Heart left ventricle (tissue), 16 donors: Measurements from ENCODE around the gene SMYD1. TPM values are rescaled to one million over a fixed set of nuclear protein-coding genes. Genes with fewer than 3 reads are reported as not detected.

Experiments used
- ATAC-seq, 4 donors: fragments of 200-7000 bp; cut with Tn5 transposase; one replicate each; pipeline ENCODE4 v1.9.1; 2020 to 2022; ENCODE audit warnings: moderate library complexity in 4 of 4, mild to moderate bottlenecking in 3 of 4, moderate number of reproducible peaks in 1 of 4
- DNase-seq, 5 donors: peaks; one replicate each; pipeline ENCODE4 v3.0.0-alpha.2; 2020
- H3K27ac ChIP-seq, 12 donors: fragments of 200-600 bp; sonication (generic) in 4 of 12; one replicate each; pipeline versions ENCODE4 v1.5.0 to v1.8.0; 2016 to 2022; ENCODE audit warnings: mild to moderate bottlenecking in 2 of 12
- H3K27me3 ChIP-seq, 9 donors: fragments of 200-600 bp; sonication (generic) in 2 of 9; one replicate each; pipeline versions ENCODE4 v1.5.1 to v1.8.0; 2016 to 2022; ENCODE audit warnings: mild to moderate bottlenecking in 3 of 9
- H3K36me3 ChIP-seq, 9 donors: fragments of 200-600 bp; sonication (generic) in 2 of 9; one replicate each; pipeline versions ENCODE4 v1.5.0 to v1.8.0; 2018 to 2022; ENCODE audit warnings: mild to moderate bottlenecking in 2 of 9
- H3K4me1 ChIP-seq, 12 donors: fragments of 200-600 bp; sonication (generic) in 4 of 12; one replicate each; pipeline versions ENCODE4 v1.5.0 to v1.8.0; 2016 to 2022; ENCODE audit warnings: mild to moderate bottlenecking in 3 of 12
- H3K4me3 ChIP-seq, 12 donors: fragments of 200-600 bp; sonication (generic) in 4 of 12; one replicate each; pipeline versions ENCODE4 v1.5.0 to v1.8.0; 2017 to 2022; ENCODE audit warnings: mild to moderate bottlenecking in 9 of 12, moderate library complexity in 4 of 12
- H3K9me3 ChIP-seq, 12 donors: fragments of 200-600 bp; sonication (generic) in 4 of 12; one replicate each; pipeline versions ENCODE4 v1.5.0 to v1.8.0; 2016 to 2022; ENCODE audit warnings: mild to moderate bottlenecking in 1 of 12
- POLR2A ChIP-seq, 2 donors: fragments of 450-650 bp; IDR thresholded peaks; one replicate each; pipeline ENCODE4 v1.6.1; 2017; ENCODE audit warnings: antibody characterized with exemption in 2 of 2, mild to moderate bottlenecking in 2 of 2, moderate library complexity in 2 of 2
- WGBS, 4 donors: extraction: QIAGEN DNeasy Blood & Tissue Kit in 2 of 4; methylation state at CpG; one replicate each; pipeline versions ENCODE4 v1.1.5 to v1.1.7; 2013 to 2018; 5-methylcytosine and 5-hydroxymethylcytosine counted together
- intact Hi-C, 10 donors: fragments of 100-400 bp; cut with DNase I; formaldehyde crosslinking; loops; one replicate each; pipeline versions ENCODE4 v1.11.1 to v1.14.2; 2022
- polyA plus RNA-seq, 2 donors: library from polyadenylated mRNA; stranded (reverse); fragments of 200-250 nt; gene quantifications; one replicate each; pipeline ENCODE4 v1.2.3, GENCODE V29; 2013
- total RNA-seq, 9 donors: library from RNA; depleted of rRNA in 2 of 9; stranded (reverse); fragments of >200 nt in 2 of 9; fragmentation: NEBNext Ultra II Directional in 3 of 9; extraction: Animal tissue kit (Norgen Biotek cat#: 25700) in 3 of 9; gene quantifications; one replicate each; pipeline versions ENCODE4 v1.1.0 to v1.2.4, GENCODE V29; 2016 to 2023
- TF ChIP-seq, protein P1 (sequence below), 12 donors: fragments of 200-600 bp; sonication (generic) in 4 of 12; IDR thresholded peaks; one replicate each; pipeline versions ENCODE4 v1.5.0 to v1.8.0; 2018 to 2022; ENCODE audit warnings: antibody characterized with exemption in 12 of 12, mild to moderate bottlenecking in 5 of 12
- donor health status: ischemic (EF 13 %, LVEDD 7.1; RV severe dilation, severe dysfunction).
- donor health status: healthy with polysubstance abuse.
- donor health status: DM: no; HTN: yes; CAD: no.
- donor health status: DM: no; HTN: no; CAD: no.
- donor health status: ischemic (EF 25% LVEDD 6.9; RV normal size, moderate dysfunction).
- donor health status: ischemic (EF 25% LVEDD 5.7; RV mildly dilated, moderate dysfunction).
- donor health status: healthy.
- donor health status: DM: yes; HTN: yes; CAD: no.
- donor health status: ischemic (EF 35%, LVEDD 5.7; RV mildly dilated, moderate dysfunction).
- donor health status: nonischemic (EF 11% LVEDD 7.7; RV severe dilation, severe dysfunction).
- donor health status: DM: yes; HTN: yes; CAD: no.
- donor health status: PGD.
- donor health status: ischemic (EF 29% LVEDD 5.4; RV normal size, mild dysfunction).
- donor health status: nonischemic (EF 23%, LVEDD 6.1; RV moderate dilation, normal function).

Gene SMYD1
- total and polyA plus RNA-seq, 11 donors: 132 to 658 (median 346) TPM

DNA sequence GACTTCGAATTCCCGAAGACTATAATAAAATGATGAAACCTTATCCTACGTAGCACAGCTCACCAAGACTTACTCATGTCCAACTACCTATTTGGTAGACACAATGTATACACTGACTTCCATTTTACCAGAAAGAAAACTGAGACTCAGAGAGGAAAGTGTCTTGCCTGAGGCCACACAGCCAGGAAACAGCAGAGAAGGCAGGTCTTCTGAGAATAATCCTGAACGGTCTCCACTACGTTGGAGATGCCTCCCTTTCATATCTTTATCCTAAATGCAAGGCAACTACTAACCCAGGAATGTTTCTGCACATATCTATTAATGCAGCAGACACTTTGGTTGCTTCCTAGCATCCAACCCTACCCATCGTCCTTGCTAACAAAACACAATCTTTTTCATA, 72.2 kb downstream of the SMYD1 start:
- TF ChIP-seq POLR2A (IDR thresholded peaks at IDR 0.05): no peak
- TF ChIP-seq, protein P1, sequence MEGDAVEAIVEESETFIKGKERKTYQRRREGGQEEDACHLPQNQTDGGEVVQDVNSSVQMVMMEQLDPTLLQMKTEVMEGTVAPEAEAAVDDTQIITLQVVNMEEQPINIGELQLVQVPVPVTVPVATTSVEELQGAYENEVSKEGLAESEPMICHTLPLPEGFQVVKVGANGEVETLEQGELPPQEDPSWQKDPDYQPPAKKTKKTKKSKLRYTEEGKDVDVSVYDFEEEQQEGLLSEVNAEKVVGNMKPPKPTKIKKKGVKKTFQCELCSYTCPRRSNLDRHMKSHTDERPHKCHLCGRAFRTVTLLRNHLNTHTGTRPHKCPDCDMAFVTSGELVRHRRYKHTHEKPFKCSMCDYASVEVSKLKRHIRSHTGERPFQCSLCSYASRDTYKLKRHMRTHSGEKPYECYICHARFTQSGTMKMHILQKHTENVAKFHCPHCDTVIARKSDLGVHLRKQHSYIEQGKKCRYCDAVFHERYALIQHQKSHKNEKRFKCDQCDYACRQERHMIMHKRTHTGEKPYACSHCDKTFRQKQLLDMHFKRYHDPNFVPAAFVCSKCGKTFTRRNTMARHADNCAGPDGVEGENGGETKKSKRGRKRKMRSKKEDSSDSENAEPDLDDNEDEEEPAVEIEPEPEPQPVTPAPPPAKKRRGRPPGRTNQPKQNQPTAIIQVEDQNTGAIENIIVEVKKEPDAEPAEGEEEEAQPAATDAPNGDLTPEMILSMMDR (IDR thresholded peaks at IDR 0.05): no peak
- Histone ChIP-seq H3K4me1 (no peaks in the 10 kb centered on the region), H3K9me3 (peaks cover 0 to 18% (median 0%) of the 10 kb centered on the region in 12 donors), H3K4me3 (no peak overlapping the region), H3K27ac (no peak overlapping the region), H3K27me3 (peaks cover 0 to 5% (median 0%) of the 10 kb centered on the region in 9 donors), H3K36me3 (no peaks in the 10 kb centered on the region)
- no peak for ATAC-seq
- DNase-seq: no peak
- intact Hi-C loops: no loop called here
- WGBS, 4 donors: 66 to 86% (median 79%) methylated on average over 6 of the region's 6 CpGs

DNA sequence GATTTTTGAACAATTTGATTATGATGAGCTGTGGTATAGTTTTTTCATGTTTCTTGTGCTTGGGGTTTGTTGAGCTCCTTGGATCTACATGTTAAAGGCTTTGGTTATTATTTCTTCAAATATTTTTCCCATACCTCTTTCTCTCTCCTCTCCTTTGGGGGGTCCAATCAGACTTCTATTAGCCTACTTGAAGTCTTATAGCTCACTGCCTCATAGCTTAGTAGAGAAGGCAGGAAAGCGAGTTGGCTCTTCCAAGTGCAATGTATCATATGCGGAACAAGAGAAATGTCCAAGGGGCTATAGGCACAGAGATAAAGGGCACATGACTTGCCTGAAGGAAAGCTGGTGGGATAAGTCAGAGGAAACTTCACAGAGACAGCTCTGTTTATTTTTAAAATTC, 74.3 kb downstream of the SMYD1 start:
- Histone ChIP-seq H3K36me3 (no peaks in the 10 kb centered on the region), H3K27ac (no peak overlapping the region), H3K4me3 (no peak overlapping the region), H3K4me1 (no peaks in the 10 kb centered on the region), H3K9me3 (peaks cover 0 to 18% (median 0%) of the 10 kb centered on the region in 12 donors), H3K27me3 (no peaks in the 10 kb centered on the region)
- DNase-seq (no peak), ATAC-seq (no peak)
- 92 to 100% (median 95%) methylated on average over 2 of the region's 2 CpGs for WGBS, 4 donors
- no peak for TF ChIP-seq POLR2A (IDR thresholded peaks at IDR 0.05)
- TF ChIP-seq, protein P1 (IDR thresholded peaks at IDR 0.05): no peak
- intact Hi-C loops: no loop called here

DNA sequence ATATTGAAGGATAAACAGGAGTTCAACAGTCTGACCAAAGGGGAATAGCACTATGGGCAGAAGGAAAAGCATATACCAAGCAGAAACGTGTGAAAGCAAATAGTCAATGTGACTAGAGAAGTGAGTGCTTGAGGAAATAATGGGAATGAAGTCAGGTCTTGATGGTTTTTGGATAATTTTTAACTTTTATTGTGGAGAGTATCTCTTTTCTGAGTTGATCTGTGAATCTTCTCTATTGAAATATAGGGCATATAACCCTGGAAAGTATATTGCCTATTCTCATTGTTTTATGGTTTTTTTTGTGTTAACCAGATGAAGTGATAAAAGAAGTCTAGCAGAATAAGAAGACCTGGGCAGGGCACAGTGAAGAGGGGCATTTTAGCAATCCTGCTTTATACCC, 76.6 kb downstream of the SMYD1 start:
- H3K4me3 ChIP-seq: no peak overlapping the region
- TF ChIP-seq POLR2A (IDR thresholded peaks at IDR 0.05): no peak
- TF ChIP-seq, protein P1 (IDR thresholded peaks at IDR 0.05): no peak
- intact Hi-C loops: no loop called here
- DNase-seq (no peak), ATAC-seq (no peak)
- H3K36me3 ChIP-seq: no peaks in the 10 kb centered on the region
- WGBS, 4 donors: 57 to 85% (median 72%) methylated on average over 1 of the region's 1 CpG
- no peaks in the 10 kb centered on the region for H3K27me3 ChIP-seq
- peaks cover 0 to 35% (median 7%) of the 10 kb centered on the region in 12 donors for H3K9me3 ChIP-seq
- H3K4me1 ChIP-seq: no peaks in the 10 kb centered on the region
- H3K27ac ChIP-seq: no peak overlapping the region

DNA sequence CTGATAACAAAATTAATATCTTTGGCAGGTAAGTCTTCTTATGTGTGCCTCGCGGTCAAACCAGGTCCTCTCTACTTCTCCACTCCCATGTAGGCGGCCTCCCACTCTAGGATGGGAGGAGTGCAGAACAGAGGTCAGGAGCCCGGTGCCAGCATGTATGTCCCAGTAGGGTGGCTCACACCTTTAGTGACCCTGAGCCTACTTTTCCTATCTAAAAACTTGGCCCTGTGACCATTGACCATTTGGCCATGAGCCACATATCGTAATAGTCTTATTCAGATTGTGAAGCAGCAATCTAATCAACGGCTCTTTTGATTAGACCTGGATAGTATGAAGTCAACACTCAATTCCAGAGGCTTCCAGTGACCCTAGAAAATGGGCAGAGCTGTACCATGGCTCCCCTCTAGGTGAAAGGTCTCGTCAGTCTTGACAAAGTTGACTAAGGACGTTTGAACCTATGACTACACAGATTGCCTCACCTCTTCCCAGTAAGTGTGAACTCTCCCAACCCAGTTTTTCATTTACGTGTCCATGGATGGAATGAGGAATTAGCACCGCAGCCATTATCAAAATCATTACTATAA, 77.4 kb downstream of the SMYD1 start:
- Histone ChIP-seq H3K9me3 (peaks cover 0 to 40% (median 9%) of the 10 kb centered on the region in 12 donors), H3K36me3 (no peaks in the 10 kb centered on the region), H3K27me3 (no peaks in the 10 kb centered on the region), H3K4me3 (no peak overlapping the region), H3K4me1 (no peaks in the 10 kb centered on the region), H3K27ac (no peak overlapping the region)
- intact Hi-C loops: no loop called here
- ATAC-seq (no peak), DNase-seq (no peak)
- 71 to 81% (median 78%) methylated on average over 10 of the region's 10 CpGs for WGBS, 4 donors
- no peak for TF ChIP-seq POLR2A (IDR thresholded peaks at IDR 0.05)
- TF ChIP-seq, protein P1 (IDR thresholded peaks at IDR 0.05): no peak
